Inflammatory macrophage treated with lipopolysaccharide for 4 hours (primary cell): ENCODE measurements around the gene ESRRB.
A peak's percentile ranks its signal among the peaks of the same experiment; 100 is the strongest.

Source experiments
- DNase-seq: peaks from one replicate; pipeline ENCODE4 v3.0.0-alpha.2; 2020

ESRRB gene

GRCh38 chr14:76352639-76353281 is 23.2 kb upstream of the ESRRB start:
- peak; percentile 33 for DNase-seq

- no peak for DNase-seq
Observed at GRCh38 chr14:76354310-76354709, 21.6 kb upstream of the ESRRB start.

- DNase-seq, result no peak
Observed at GRCh38 chr14:76355771-76356170, 20.2 kb upstream of the ESRRB start.

- DNase-seq, result no peak
Observed at GRCh38 chr14:76371066-76371465, 4.9 kb upstream of the ESRRB start.

- DNase-seq, result no peak
Observed at GRCh38 chr14:76373456-76373855, 2.5 kb upstream of the ESRRB start.

- no peak for DNase-seq
Observed at GRCh38 chr14:76375484-76375883, 453 bp upstream of the ESRRB start.

GRCh38 chr14:76376409-76376877 is 506 bp downstream of the ESRRB start:
- no peak for DNase-seq

- peak; percentile 14 for DNase-seq
Observed at GRCh38 chr14:76376878-76377734, 1.2 kb downstream of the ESRRB start.

- DNase-seq, result no peak
Observed at GRCh38 chr14:76377735-76378074, 1.8 kb downstream of the ESRRB start.

GRCh38 chr14:76380991-76381390 is 5.1 kb downstream of the ESRRB start:
- DNase-seq, result no peak

GRCh38 chr14:76381817-76382494 is 6.0 kb downstream of the ESRRB start:
- no peak for DNase-seq

- no peak for DNase-seq
Observed at GRCh38 chr14:76382495-76382832, 6.5 kb downstream of the ESRRB start.

- DNase-seq, result no peak
Observed at GRCh38 chr14:76385435-76385834, 9.5 kb downstream of the ESRRB start.

GRCh38 chr14:76386944-76387782 is 11.2 kb downstream of the ESRRB start:
- DNase-seq, result peak; percentile 64

GRCh38 chr14:76389841-76390240 is 13.9 kb downstream of the ESRRB start:
- DNase-seq, result no peak

- DNase-seq, result no peak
Observed at GRCh38 chr14:76390621-76391020, 14.7 kb downstream of the ESRRB start.

- DNase-seq, result no peak
Observed at GRCh38 chr14:76391981-76392690, 16.2 kb downstream of the ESRRB start.

- no peak for DNase-seq
Observed at GRCh38 chr14:76394569-76394968, 18.6 kb downstream of the ESRRB start.

- no peak for DNase-seq
Observed at GRCh38 chr14:76395161-76395560, 19.2 kb downstream of the ESRRB start.

GRCh38 chr14:76396714-76397187 is 20.8 kb downstream of the ESRRB start:
- DNase-seq, result no peak

GRCh38 chr14:76405627-76406026 is 29.7 kb downstream of the ESRRB start:
- no peak for DNase-seq
